NCI-H2196 (cell line): Measurements from ENCODE around the gene PDS5A.
"Not testable (repeated sequence)": the region's sequence is repeated elsewhere in the genome, so short reads cannot be mapped to it uniquely, and the experiment has no call there.

Experiments used
- DNase-seq: peaks from one replicate; lab custom pipeline; 2025; ENCODE audit not compliant: unreplicated experiment; lab: John Stamatoyannopoulos, UW

Gene PDS5A

DNA sequence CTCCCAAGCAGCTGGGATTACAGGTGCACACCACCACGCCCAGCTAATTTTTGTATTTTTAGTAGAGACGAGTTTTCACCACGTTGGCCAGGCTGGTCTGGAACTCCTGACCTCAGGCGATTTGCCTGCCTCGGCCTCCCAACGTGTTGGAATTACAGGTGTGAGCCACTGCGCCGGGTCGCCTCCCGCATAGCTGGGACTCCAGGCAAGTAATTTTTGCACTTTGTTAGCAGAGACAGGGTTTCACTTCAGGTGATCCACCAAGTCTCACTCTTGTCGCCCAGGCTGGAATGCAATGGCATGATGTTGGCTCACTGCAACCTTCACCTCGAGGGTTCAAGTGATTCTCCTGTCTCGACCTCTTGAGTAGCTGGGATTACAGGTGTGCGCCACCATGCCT, 137.2 kb downstream of the PDS5A start:
- DNase-seq, result not testable (repeated sequence)

DNA sequence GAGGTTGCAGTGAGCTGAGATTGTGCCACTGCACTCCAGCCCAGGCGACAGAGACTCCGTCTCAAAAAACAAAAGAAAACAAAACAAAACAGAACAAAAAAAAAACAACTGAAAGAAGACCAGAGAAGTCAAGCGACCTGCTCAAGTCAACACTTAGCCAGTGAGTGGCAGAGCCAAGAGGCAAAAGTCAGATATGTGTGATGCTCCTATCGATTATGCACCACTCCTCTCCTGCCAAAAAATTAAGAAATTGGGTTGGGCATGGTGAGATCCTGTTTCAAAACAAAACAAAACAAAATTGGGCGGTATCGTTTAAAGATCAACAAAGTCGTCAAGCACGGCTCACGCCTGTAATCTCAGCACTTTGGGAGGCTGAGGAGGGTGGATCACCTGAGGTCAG, 137.7 kb downstream of the PDS5A start:
- DNase-seq, result no peak

DNA sequence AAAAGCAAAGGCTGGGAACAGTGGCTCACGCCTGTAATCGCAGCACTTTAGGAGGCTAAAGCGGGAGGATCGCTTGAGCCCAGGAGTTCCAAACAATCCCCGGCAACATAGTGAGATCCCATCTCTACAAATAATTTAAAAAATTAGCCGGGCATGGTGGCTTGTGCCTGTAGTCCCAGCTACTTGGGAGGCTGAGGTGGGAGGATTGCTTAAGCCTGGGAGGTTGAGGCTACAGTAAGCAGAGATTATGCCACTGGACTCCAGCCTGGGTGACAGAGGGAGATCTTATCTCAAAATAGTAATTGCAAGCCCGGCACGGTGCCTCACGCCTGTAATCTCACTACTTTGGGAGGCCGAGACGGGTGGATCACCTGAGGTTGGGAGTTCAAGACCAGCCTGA, 139.3 kb downstream of the PDS5A start:
- DNase-seq, result not testable (repeated sequence)

DNA sequence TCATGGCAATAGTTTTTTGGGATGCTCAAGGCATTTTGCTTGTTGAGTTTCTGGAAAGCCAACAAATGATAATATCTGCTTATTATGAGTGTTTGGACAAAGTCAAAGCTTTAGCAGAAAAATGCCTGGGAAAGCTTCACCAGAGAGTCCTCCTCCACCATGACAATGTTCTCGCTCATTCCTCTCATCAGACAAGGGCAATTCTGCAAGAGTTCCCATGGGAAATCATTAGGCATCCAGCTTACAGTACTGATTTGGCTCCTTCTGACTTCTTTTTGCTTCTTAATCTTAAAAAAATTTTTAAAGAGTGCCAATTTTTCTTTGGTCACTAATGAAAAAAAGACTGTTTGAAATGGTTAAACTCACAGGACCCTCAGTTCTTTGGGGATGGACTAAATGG, 143.4 kb downstream of the PDS5A start:
- DNase-seq, result no peak

DNA sequence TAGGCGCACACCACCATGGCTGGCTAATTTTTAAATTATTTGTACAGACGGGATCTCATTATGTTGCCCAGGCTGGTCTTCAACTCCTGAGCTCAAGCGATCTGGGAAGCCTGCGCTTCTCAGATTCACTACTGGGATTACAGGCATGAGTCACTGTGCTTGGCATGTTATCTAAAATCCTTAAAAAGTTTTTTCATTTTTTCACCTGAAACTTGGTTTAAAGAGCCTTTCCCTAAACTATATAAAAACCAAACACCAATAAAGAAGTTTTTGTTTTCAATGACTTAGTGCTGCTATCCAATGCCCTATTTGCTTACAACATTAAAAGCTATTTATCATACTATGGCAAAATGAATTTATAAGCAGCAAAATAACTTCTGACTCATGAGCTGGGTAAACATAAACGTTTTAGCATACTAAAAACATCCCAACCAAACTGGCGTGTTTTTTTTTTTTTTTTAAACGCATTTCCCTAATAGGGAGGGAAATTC, 151.9 kb downstream of the PDS5A start:
- no peak for DNase-seq

DNA sequence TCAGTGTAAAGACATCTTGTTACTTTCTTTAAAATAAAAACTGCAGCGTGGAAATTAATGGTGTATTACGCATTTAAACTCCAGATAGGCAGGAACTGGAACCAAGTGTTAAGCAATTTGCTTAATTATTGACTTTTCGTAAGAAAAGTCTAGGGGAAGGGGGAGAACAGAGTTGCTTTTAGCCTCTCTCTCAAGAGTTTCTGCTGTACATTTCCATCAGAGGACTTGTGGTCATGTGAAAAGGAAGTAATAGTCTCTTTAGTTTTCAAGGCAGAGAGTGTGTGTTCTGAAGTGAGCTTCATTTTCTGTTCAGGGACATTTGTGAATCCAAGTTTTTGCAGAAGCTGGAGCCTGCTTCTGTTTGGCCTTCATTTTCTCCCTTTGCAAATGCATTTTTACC, 152.6 kb downstream of the PDS5A start:
- DNase-seq, result no peak

DNA sequence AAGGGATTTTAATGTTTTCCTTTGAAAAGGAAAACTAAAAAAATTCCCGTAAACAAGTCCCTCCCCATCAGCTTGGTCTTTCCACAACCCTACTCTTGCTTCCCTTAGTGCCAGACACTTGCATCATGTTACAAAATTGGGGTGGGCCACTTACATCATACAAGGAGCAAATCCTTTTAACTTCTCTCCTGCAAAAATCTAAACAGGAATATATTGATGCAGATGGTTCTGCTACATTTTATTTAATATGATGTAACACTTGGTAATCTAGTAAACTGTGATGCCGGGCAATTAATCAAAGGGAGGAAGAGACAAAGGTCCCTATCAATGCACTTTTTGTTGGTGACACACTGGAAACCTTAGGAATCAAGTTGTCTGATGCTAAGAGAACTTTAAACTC, 154.5 kb downstream of the PDS5A start:
- no peak for DNase-seq

DNA sequence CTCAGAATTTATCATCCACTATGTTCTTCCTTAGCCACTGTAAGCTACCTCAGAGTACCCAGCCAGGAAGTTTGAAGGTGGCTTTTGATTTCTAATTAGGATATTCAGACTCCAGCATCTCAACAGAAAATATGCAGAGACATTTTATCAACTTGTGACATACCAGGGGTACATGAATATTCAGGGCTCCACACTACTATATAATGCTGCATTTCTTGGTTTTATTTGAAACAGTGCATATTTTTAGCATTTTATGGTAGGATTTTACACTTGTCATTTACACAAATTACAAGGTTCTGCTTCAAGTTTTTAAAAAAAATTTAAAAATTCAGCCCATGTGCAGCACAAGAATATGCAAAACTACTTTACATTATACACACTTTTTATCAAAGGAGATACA, 155.0 kb downstream of the PDS5A start:
- DNase-seq, result no peak

DNA sequence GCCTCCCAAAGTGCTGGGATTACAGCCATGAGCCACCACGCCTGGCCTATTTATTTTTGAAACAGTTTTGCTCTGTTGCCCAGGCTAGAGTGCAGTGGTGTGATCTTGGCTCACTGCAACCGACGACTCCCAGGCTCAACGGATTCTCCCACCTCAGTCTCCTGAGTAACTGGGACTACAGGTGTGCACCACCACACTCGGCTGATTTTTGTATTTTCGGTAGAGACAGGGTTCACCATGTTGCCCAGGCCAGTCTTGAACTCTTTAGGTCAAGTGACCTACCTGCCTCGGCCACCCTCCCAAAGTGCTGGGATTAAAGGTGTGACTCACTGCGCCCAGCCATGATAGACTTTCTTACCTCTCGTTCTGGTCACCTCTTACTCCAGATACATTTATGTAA, 155.8 kb downstream of the PDS5A start:
- DNase-seq, result no peak

DNA sequence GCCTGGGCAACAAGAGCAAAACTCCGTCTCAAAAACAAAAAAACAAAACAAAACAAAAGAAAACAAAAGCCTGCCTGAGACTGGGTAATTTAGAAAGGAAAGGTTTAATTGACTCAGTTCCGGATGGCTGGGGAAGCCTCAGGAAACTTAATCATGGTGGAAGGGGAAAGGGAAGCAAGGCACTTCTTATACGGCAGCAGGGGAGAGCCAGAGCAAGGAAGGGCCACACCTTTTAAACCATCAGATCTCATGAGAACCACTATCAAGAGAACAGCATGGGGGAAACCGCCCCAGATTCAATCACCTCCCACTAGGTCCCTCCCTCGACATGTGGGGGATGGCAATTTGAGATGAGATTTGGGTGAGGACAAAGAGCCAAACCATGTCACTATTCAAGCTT, 157.5 kb downstream of the PDS5A start:
- no peak for DNase-seq

DNA sequence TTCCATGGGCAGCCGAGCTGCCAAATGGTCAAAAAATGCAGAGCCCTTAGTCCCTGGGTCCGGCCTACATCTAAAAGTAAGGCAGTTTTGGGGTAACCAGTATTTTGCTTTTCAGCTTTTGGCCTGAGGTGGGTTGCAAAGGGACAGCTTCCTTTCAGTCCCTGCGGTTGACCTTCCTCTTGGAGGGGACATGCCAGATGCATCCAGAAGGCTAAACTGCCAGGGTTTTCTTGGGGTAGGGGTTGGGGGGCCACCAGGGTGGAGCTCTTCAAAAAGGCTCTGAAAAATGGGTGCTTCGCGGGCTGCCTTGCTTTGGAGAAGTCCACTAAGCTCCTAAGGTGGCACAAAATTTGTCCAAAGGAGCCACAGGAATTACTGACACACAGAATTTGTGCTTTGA, 159.1 kb downstream of the PDS5A start:
- DNase-seq, result no peak

DNA sequence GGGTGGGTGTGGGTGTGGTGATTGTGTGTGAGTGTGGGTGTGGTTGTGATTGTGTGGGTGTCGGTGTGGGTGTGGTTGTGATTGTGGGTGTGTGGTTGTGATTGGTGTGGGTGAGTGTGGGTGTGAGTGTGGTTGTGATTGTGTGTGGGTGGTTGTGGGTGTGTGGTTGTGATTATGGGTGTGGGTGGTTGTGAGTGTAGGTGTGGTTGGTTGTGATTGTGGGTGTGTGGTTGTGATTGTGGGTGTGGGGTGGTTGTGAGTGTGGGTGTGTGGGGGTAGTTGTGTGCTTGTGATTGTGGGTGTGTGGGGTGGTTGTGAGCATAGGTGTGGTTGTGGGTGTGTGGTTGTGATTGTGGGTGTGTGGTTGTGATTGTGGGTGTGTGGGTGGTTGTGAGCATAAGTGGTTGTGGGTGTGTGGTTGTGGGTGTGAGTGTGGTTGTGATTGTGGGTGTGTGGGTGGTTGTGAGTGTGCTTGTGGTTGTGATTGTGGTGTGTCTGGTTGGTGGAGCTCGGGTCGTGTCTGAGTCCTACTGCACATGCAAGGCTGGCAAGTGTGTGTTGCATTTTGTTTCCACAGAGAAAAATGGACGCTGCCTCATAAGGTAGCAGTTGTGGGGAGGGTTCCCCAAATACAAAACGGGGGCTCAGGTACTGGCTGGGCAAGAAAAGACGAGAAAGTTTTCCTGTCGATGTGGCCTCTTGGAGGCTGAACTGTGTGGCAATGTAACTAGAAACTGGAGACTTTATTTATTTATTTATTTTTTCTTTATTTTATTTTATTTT, 163.1 kb downstream of the PDS5A start:
- DNase-seq, result no peak

DNA sequence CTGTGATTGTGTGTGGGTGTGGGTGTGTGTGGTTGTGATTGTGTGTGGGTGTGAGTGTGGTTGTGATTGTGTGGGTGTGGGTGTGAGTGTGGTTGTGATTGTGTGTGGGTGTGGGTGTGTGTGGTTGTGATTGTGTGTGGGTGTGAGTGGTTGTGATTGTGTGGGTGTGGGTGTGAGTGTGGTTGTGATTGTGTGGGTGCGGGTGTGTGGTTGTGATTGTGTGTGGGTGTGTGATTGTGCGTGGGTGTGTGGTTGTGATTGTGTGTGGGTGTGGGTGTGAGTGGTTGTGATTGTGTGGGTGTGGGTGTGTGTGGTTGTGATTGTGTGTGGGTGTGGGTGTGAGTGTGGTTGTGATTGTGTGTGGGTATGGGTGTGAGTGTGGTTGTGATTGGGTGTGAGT, 163.9 kb downstream of the PDS5A start:
- DNase-seq, result not testable (repeated sequence)

DNA sequence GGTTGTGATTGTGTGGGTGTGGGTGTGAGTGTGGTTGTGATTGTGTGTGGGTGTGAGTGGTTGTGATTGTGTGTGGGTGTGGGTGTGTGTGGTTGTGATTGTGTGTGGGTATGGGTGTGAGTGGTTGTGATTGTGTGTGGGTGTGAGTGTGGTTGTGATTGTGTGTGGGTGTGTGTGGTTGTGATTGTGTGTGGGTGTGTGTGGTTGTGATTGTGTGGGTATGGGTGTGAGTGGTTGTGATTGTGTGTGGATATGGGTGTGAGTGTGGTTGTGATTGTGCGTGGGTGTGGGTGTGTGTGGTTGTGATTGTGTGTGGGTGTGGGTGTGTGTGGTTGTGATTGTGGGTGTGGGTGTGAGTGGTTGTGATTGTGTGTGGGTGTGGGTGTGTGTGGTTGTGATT, 164.7 kb downstream of the PDS5A start:
- DNase-seq, result not testable (repeated sequence)

DNA sequence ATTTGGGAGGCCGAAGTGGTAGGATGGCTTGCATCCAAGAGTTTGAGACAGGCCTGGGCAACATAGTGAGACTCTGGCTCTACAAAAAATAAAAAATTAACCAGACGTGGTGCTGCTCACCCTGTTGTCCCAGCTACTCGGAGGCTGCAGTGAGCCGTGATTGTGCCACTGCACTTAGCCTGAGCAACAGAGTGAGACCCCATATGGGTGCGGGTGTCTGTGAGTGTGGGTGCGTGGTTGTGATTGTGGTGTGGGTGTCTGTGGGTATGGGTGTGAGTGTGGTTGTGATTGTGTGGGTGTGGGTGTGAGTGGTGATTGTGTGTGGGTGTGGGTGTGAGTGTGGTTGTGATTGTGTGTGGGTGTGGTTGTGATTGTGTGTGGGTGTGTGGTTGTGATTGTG, 165.2 kb downstream of the PDS5A start:
- DNase-seq, result no peak

DNA sequence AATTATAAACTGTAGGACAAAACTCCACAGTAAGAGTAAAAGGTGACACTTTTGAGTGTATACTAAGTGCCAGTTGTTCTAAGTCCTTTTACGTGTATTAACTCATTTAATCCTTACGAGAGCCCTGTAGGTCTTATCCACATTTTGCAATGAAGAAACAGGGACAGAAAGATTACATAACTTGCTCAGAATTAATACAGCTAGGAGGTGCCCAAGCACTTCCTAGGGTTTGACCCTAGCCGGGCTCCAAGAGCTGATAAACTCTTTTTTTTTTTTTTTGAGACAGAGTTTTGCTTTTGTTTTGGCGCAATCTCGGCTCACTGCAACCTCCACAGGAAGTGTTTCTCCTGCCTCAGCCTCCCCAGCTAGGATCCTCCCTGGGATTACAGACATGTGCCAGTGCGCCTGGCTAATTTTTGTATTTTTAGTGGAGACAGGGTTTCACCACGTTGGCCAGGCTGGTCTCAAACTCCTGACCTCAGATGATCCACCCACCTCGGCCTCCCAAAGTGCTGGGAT, 169.4 kb downstream of the PDS5A start:
- no peak for DNase-seq

DNA sequence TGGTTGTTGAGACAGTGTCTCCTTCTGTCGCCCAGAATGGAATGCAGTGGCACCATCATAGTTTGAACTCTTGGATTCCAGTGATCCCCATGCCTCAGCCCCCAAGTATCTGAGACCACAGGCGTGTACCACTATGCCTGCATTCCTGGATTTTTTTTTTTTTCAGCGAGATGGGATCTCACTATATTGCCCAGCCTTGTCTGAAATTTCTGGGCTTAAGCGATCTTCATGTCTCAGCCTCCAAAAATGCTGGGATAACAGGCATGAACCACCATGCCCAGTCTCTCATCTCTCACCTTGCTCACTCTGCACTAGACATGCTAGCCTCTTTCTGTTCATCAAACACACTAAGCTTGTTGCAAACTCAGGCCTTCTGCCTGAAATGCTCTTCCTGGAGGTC, 175.7 kb downstream of the PDS5A start:
- no peak for DNase-seq

DNA sequence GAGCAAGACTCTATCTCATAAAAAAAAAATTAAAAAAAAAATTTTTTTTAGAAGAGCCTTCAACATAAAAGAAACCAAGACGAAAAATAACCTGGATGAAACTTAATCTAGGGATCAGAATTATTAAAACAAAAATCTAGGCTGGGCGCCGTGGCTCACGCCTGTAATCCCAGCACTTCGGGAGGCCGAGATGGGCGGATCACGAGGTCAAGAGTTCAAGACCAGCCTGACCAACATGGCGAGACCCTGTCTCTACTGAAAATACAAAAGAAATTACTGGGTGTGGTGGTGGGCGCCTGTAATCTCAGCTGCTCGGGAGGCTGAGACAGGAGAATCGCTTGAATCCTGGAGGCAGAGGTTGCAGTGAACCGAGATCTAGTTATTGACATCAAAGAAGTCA, 184.7 kb downstream of the PDS5A start:
- DNase-seq, result not testable (repeated sequence)

DNA sequence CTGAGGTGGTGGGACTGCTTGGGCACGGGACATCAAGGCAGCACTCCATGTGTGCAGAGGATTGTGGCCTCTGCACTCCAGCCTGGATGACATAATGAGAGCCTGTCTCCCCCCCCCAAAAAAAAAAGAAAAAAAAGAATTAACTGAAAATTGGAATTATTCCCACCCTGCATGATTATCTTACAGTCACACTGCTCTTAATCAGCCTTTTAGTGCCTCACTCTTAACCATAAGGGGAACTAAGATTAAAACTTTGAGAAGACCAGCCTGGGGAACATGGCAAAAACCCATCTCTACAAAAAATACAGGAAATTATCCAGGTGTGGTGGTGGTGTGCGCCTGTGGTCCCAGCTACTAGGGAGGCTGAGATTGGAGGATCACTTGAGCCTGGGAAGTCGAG, 185.2 kb downstream of the PDS5A start:
- DNase-seq, result no peak

DNA sequence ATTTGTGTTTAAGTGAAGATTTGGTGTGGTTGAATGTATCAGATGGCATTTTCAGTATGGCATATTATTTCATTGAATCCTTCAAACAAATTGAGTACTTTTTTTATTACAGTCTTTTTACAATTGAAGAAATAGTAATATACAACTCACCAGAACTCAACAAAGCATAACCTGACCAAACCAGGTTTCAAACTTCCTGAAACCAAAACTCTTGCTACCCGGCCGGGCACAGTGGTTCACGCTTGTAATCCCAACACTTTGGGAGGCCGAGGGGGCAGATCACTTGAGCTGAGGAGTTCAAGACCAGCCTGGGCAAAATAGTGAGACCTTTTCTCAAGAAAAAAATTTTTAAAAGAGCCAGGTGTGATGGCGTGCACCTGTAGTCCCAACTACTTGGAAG, 185.6 kb downstream of the PDS5A start:
- DNase-seq, result no peak

DNA sequence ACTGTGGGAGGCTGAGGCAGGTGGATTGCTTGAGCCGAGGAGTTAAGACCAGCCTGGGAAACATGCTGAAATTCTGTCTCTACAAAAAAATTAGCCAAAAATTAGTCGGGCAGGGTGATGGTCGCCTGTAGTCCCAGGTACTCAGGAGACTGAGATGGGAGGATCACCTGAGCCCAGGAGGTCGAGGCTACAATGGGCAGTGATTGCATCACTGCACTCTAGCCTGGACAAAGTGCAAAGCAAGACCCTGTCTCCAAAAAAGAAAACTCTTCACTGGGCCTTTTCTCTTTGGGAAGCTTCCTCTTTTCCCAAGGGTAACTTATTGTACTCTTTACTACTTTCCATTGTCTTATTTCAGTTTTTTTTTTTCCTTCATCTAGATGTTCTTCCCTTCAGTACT, 190.9 kb downstream of the PDS5A start:
- no peak for DNase-seq

DNA sequence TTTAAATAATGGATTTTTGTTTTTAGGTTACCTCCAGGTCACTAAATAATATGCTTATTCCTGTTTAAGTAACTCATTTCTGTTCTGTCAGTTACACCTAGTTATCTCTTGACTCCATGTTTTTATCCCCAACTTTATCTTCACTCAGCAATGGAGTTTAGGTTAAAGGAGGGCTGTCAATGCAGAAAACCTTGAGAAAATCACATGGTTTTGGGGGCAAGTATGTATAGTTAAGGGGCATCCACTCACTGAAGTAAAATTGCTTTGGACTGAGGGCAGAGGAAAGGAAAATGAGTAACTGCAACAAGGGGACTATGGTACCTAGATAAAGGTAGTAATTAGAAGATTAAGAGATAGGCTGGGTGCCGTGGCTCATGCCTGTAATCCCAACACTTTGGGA, 192.6 kb downstream of the PDS5A start:
- DNase-seq, result no peak

DNA sequence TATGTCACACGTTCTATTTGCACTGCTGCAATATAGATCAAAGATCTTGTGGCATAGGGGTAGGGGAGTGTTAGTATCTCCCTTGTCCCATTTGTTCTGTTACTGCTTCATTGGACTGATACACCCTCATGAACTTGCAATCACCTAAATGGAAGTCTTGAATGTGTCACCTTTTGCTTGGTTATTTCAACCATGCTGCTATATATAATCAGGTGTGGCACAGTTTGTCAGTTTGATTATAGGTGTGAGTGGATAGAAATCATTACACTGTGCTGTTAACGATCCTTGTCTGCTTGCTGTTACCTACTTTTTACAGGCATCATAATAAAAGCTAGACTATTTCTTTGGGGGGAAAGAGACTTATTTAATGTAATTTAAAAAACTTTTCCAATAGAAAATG, 195.7 kb downstream of the PDS5A start:
- DNase-seq, result not testable (repeated sequence)
